GM11168 (cell line): ENCODE results near the gene ADAMTS12.
"Not testable (repeated sequence)": the region's sequence is repeated elsewhere in the genome, so short reads cannot be mapped to it uniquely, and the experiment has no call there.

Experiments used
- in situ Hi-C: fragments of 300-500 bp; cut with MboI; formaldehyde crosslinking; loops from one replicate; pipeline ENCODE4 v1.12.0; 2022; ENCODE audit warnings: low sequenced_read_pairs; ENCODE audit not compliant: unreplicated experiment

The ADAMTS12 gene

DNA sequence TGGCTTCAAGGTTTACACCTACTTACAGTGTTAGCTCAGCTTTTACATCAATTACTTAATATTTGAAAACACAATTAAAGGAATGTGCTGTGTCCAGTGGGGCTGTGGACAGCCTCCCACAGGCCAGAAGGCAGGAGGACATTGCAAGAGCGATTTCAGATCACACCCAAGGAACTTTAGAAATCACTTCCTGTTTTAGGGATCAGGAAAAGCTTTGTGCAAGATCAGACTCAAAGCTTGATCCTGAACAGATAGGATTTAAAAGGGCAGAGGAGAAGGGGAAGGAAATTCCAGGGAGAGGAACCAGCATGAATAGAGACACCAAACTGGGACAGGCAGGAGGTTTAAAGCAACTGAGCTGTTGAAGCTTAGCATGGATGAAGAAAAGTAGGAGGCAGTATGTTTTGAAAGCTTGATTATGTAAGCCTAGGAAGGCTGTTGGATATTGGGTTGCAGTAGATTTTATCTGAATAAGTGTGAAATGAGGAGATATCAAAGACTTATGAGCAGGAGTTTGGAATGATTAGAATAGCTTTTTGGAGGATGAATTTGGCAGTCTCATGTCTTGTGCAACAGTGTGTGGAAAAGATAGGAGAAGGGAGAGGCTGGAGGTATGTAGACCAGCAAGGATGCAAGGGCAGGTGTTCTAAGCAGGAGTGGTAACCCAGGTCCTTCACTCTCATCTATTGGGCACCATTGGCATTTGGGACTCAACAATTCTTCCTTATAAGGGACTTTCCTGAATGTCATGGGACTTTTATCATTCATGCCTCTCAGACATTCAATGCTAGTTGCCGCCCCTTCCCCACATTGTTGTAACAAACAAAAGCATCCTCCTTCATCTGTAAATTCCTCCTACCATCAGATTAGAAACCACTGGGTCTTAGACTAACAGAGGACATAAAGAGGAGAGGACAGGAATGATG lies 327.5 kb downstream of the ADAMTS12 start:
- in situ Hi-C loops = no loop called here

GRCh38 chr5:33563530-33563929 lies 328.3 kb downstream of the ADAMTS12 start:
- in situ Hi-C loops = no loop called here

GRCh38 chr5:33558489-33558888 lies 333.3 kb downstream of the ADAMTS12 start:
- in situ Hi-C loops = no loop called here

DNA sequence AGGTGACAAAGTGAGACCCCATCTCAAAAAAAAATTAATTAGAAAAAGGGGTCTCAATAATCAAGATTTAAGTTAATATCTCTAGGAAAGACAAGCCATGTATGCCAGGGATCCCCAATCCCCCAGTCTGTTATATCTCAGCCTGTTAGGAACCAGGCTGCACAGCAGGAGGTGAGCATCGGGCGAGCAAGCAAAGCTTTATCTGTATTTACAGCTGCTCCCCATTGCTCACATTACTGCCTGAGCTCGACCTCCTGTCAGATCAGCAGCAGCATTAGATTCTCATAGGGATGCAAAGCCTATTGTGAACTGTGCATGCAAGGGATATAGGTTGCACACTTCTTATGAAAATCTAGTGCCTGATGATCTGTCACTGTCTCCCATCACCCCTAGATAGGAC lies 334.2 kb downstream of the ADAMTS12 start:
- in situ Hi-C loops = no loop called here

- in situ Hi-C loops = no loop called here
These were observed 335.2 kb downstream of the ADAMTS12 start for GRCh38 chr5:33556330-33557328.

DNA sequence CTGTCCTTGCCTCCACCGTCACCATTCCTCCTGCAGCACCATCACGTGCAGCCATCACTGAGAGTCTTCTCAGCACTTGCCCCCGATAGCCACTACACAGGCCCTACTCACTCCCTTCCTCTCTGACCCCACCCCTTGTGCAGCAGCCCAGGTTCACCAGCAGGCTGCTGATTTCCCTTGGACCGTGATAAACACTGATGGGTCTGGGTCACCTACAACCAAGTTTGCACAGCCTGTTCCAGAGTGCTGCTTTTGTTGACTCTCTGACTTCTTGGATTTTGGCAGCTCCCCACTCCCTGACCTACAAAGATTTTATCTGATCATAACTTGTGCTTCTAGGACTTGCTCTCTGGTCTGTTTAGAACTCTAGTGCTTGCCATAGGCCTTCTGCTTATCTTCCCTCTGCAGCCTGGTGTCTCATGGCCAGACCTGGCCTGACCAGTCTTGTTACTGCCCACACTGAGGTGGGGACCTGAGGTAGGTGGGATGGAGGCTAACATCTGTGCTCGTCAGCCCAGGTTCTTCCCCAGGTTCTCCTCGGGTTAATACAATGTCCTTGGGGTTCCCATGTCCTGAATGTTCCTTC lies 341.7 kb downstream of the ADAMTS12 start:
- in situ Hi-C loops = no loop called here

GRCh38 chr5:33539790-33540189 lies 352.0 kb downstream of the ADAMTS12 start:
- in situ Hi-C loops = not testable (repeated sequence)

DNA sequence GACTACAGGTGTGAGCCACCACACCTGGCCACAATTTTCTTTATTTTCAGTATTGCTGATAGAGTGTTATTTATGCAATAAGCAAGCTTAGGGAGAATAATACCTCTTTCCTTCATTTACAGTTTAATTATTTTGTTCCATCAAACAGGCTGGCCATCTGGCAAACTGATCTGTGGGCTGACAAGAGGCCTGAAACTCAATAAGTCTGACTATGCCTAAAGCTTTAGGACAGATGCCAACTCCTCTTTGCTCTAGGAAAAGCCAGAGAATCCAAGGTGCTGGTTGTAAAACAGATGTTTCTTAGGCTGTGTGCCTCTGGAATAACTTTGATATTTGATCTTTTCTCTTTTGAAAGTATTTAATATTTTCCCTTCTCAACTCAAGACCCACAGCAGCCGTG lies 352.6 kb downstream of the ADAMTS12 start:
- in situ Hi-C loops = no loop called here

GRCh38 chr5:33538201-33538600 lies 353.6 kb downstream of the ADAMTS12 start:
- in situ Hi-C loops = no loop called here

DNA sequence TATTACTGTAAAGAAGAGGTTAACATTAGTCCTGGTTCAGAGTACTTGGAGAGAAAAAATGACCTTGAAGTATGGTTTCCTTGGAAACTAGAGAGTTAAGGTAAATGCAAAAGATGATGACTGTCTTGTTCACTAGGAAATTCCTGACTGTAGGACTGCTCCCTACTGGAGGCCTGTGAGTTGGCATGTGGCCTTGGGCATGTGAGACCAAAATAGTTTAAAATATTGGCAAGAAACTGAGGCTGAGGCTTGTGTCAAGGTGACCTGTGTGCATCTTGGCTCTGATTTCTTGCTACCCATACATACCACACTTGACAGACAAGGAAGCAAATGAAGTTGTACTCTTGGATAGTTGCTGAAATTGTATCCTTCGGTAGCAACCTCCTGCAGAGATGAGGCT lies 354.6 kb downstream of the ADAMTS12 start:
- in situ Hi-C loops = no loop called here

- in situ Hi-C loops = no loop called here
These were observed 355.0 kb downstream of the ADAMTS12 start for GRCh38 chr5:33536802-33537201.

GRCh38 chr5:33531824-33532223 lies 360.0 kb downstream of the ADAMTS12 start:
- in situ Hi-C loops = no loop called here

DNA sequence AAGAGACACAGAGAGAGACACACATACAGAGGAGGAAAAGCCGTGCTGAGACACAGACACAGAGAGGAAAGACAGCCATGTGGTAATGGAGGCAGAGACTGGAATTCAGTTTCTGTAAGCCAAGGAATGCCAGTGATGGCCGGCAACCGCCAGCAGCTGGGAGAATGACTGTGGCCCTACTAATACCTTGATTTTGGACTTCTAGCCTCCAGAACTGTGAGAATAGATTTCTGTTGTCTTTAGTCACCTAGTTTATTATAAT lies 360.8 kb downstream of the ADAMTS12 start:
- in situ Hi-C loops = no loop called here

DNA sequence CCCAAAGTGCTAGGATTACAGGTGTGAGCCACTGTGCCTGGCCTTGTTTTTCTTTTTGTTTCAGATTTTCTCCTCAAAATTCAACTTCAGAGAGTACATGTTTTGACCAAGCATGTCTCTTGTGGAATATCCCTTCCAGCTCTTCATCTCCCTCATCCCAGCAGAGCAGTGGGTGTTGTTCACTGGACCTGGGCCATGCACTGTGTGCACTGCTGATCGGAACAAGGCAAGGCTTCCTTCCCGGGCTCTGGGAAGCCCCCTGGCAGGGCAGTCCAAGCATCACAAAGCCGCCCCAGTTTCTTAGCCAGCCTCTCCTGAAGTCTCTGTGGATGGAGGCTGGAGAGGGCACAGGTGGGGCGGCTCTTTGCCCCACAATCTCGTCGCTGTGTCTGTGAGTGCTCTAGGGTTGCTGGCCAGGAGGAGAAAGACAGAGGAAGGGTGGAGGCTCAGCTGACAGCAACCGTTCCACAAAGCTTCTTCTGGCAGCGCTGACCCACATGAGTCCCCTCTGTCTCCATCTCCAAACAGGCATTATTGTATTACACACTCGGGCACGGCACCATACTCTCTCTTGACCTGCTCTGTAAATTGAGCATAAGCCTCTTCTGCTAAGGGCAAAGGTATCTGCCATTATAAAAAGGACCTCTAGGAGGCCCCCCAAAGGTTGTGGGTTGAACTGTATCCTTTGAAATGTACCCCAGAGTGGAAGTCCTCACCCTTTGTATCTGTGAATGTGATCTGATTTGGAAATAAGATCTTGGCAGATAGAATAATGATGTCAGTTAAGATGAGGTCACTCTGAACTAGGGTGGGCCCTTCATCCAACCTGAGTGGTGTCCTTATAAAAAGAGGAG lies 361.4 kb downstream of the ADAMTS12 start:
- in situ Hi-C loops = no loop called here

DNA sequence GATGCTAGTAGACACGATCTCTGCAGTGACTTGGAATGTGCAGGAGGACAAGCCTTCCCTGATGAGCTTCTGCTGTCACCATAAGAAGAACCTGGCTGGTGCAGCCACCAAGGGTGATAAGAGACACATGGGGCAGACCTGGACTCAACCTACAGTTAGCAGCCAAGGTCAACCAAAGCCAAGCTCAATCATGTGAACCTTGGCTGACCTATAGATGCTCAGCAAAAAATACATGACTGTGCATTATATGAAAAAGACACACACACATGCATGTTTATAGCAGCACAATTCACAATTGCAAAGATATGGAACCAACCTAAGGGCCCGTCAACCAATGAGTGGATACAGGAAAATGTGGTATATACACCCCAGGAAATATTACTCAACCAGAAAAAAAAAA lies 364.1 kb downstream of the ADAMTS12 start:
- in situ Hi-C loops = no loop called here

- in situ Hi-C loops = no loop called here
These were observed 365.0 kb downstream of the ADAMTS12 start for GRCh38 chr5:33526755-33527154.

GRCh38 chr5:33524476-33524875 lies 367.3 kb downstream of the ADAMTS12 start:
- in situ Hi-C loops = no loop called here

DNA sequence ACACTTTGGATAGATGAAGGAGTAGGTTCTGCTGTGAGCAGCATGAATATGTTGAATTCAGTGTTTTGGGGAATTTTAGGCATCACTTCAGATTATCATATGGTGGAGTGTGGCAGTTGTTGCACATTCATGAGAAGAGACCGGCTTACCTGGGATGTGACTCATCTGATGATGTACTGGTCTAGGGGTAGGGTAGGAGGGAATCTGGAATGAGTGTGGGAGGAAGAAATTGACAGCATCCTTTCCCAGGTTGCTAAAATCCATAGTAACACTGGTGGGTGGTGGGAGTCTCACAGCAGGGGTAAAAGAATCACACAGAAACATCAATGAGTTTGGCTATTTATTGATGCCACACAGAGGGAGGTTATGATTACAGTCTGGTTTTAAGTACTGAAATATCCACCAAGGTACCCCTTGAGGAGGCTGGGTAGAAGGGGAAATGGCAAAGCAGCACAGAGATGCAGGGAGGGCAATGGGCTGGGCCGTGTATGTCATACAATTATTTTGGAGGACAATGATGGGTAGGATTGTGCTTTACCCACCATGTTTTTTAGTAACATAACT lies 368.5 kb downstream of the ADAMTS12 start:
- in situ Hi-C loops = no loop called here

- in situ Hi-C loops = no loop called here
These were observed 375.4 kb downstream of the ADAMTS12 start for GRCh38 chr5:33516421-33516820.

- in situ Hi-C loops = not testable (repeated sequence)
These were observed 376.4 kb downstream of the ADAMTS12 start for GRCh38 chr5:33515366-33515765.
